HepG2 (cell line): ENCODE results near the gene WDR87. TPM values are rescaled to one million over a fixed set of nuclear protein-coding genes. Genes with fewer than 3 reads are reported as not detected.

ENCODE experiments used
- CTCF ChIP-seq: sonication (generic); formaldehyde crosslinking; IDR thresholded peaks from 2 replicates; pipeline ENCODE4 v1.5.0; 2020; ENCODE audit warnings: mild to moderate bottlenecking, missing genetic modification reagents, moderate library complexity
- EP300 ChIP-seq, 3 experiments: sonication (generic) in 1 of 3; formaldehyde crosslinking in 1 of 3; IDR thresholded peaks; 2 replicates each; pipeline versions ENCODE4 v1.5.1 to v1.6.1; 2011 to 2020; ENCODE audit warnings: low read depth in 2 of 3, low read length in 2 of 3, borderline replicate concordance in 1 of 3, improper control_type of control experiment in 1 of 3, mild to moderate bottlenecking in 1 of 3, missing genetic modification reagents in 1 of 3, moderate library complexity in 1 of 3
- FOXA1 ChIP-seq, 2 experiments: fragments of 450-650 bp in 1 of 2; sonication (generic) in 1 of 2; formaldehyde crosslinking in 1 of 2; IDR thresholded peaks; 2 replicates each; pipeline versions ENCODE4 v1.4.0 to v1.6.1; 2016 to 2020; ENCODE audit warnings: missing genetic modification reagents in 1 of 2
- GPN1 ChIP-seq: sonication (generic); formaldehyde crosslinking; IDR thresholded peaks from 2 replicates; pipeline ENCODE4 v1.5.1; 2020; ENCODE audit warnings: missing genetic modification reagents, borderline replicate concordance
- HES4 ChIP-seq: sonication (generic); formaldehyde crosslinking; IDR thresholded peaks from 2 replicates; pipeline ENCODE4 v1.9.0; 2021; ENCODE audit warnings: mild to moderate bottlenecking, missing genetic modification reagents, borderline replicate concordance
- MAF1 ChIP-seq: sonication (generic); formaldehyde crosslinking; IDR thresholded peaks from 2 replicates; pipeline ENCODE4 v1.5.0; 2020; ENCODE audit warnings: missing genetic modification reagents, borderline replicate concordance
- MAFF ChIP-seq: IDR thresholded peaks from 2 replicates; pipeline ENCODE4 v1.6.1; 2011; ENCODE audit warnings: low read depth, low read length, improper control_type of control experiment
- MED1 ChIP-seq: sonication (generic); formaldehyde crosslinking; IDR thresholded peaks from 2 replicates; pipeline ENCODE4 v1.4.0; 2020; ENCODE audit warnings: missing genetic modification reagents
- NFIB ChIP-seq: sonication (generic); formaldehyde crosslinking; IDR thresholded peaks from 2 replicates; pipeline ENCODE4 v1.9.0; 2021; ENCODE audit warnings: missing genetic modification reagents, mild to moderate bottlenecking, borderline replicate concordance
- NFIC ChIP-seq: IDR thresholded peaks from 2 replicates; pipeline ENCODE4 v1.6.1; 2012; ENCODE audit warnings: mild to moderate bottlenecking, low read length, inconsistent platforms
- NPAS2 ChIP-seq: sonication (generic); formaldehyde crosslinking; IDR thresholded peaks from 2 replicates; pipeline ENCODE4 v1.8.0; 2022; ENCODE audit warnings: mild to moderate bottlenecking, missing genetic modification reagents, borderline replicate concordance
- PBX3 ChIP-seq: sonication (generic); formaldehyde crosslinking; IDR thresholded peaks from 2 replicates; pipeline ENCODE4 v1.8.1; 2023; ENCODE audit warnings: missing genetic modification reagents, inconsistent platforms, borderline replicate concordance
- RBFOX2 ChIP-seq: fragments of 200-400 bp; formaldehyde crosslinking; IDR thresholded peaks from 2 replicates; pipeline ENCODE4 v1.6.1; 2017; ENCODE audit warnings: low read depth, mild to moderate bottlenecking, low read length
- RBM39 ChIP-seq: fragments of 200-400 bp; formaldehyde crosslinking; IDR thresholded peaks from one replicate; pipeline ENCODE4 v1.6.1; 2018; ENCODE audit warnings: antibody characterized with exemption, mild to moderate bottlenecking, low read depth, low read length; ENCODE audit not compliant: poor library complexity, severe bottlenecking
- SMAD9 ChIP-seq: sonication (generic); formaldehyde crosslinking; IDR thresholded peaks from 2 replicates; pipeline ENCODE4 v1.5.1; 2020; ENCODE audit warnings: mild to moderate bottlenecking, missing genetic modification reagents
- SNAPC2 ChIP-seq: sonication (generic); formaldehyde crosslinking; IDR thresholded peaks from 2 replicates; pipeline ENCODE4 v1.8.1; 2022; ENCODE audit warnings: mild to moderate bottlenecking, missing genetic modification reagents
- SP140L ChIP-seq: sonication (generic); formaldehyde crosslinking; IDR thresholded peaks from 2 replicates; pipeline ENCODE4 v1.4.0; 2020; ENCODE audit warnings: missing genetic modification reagents, borderline replicate concordance
- ZNF253 ChIP-seq: sonication (generic); formaldehyde crosslinking; IDR thresholded peaks from 2 replicates; pipeline ENCODE4 v1.8.0; 2022; ENCODE audit warnings: mild to moderate bottlenecking, missing genetic modification reagents, borderline replicate concordance
- ZNF296 ChIP-seq: sonication (generic); formaldehyde crosslinking; conservative IDR thresholded peaks from 2 replicates; pipeline ENCODE4 v1.5.0; 2020; ENCODE audit warnings: mild to moderate bottlenecking, missing genetic modification reagents
- ZNF446 ChIP-seq: sonication (generic); formaldehyde crosslinking; IDR thresholded peaks from 2 replicates; pipeline ENCODE4 v1.5.0; 2020; ENCODE audit warnings: mild to moderate bottlenecking, missing genetic modification reagents
- ZNF510 ChIP-seq: sonication (generic); formaldehyde crosslinking; IDR thresholded peaks from 2 replicates; pipeline ENCODE4 v1.4.0; 2020; ENCODE audit warnings: low read depth, mild to moderate bottlenecking, missing genetic modification reagents
- ZNF577 ChIP-seq: sonication (generic); formaldehyde crosslinking; IDR thresholded peaks from 2 replicates; pipeline ENCODE4 v1.4.0; 2020; ENCODE audit warnings: mild to moderate bottlenecking, low read depth, missing genetic modification reagents, borderline replicate concordance
- ZNF713 ChIP-seq: sonication (generic); formaldehyde crosslinking; IDR thresholded peaks from 2 replicates; pipeline ENCODE4 v1.4.0; 2020; ENCODE audit warnings: mild to moderate bottlenecking, missing genetic modification reagents
- ZNF772 ChIP-seq: sonication (generic); formaldehyde crosslinking; IDR thresholded peaks from 2 replicates; pipeline ENCODE4 v1.5.0; 2020; ENCODE audit warnings: mild to moderate bottlenecking, missing genetic modification reagents
- polyA plus RNA-seq, 8 experiments: library from polyadenylated mRNA; depleted of rRNA in 3 of 8; stranded (reverse) in 7 of 8; unstranded in 1 of 8; fragments of >200 nt; fragmentation: Illumina TruSeq in 4 of 8; extraction: Trizol in 4 of 8; gene quantifications; 2 replicates each; pipeline versions ENCODE4 v1.2.1 to v1.2.3, GENCODE V29; 2011 to 2016; ENCODE audit warnings: low read depth in 4 of 8, missing spikeins in 1 of 8, mixed read lengths in 1 of 8; ENCODE audit not compliant: insufficient read depth in 1 of 8
- total RNA-seq, 5 experiments: library from RNA; depleted of rRNA; stranded (reverse); fragments of >200 nt; fragmentation: Illumina TruSeq; extraction: Trizol; gene quantifications; 2 replicates each; pipeline ENCODE4 v1.2.3, GENCODE V29; 2016; ENCODE audit warnings: low read depth in 1 of 5
- TF ChIP-seq, protein P1 (sequence below): conservative IDR thresholded peaks from 2 replicates; pipeline ENCODE4 v1.6.1; 2018; ENCODE audit warnings: missing genetic modification reagents

The WDR87 gene
- total and polyA plus RNA-seq, 2 of the 13 experiments (the other 11 are each of a cell fraction or from before 2014, with no cell fraction given), result not detected

DNA sequence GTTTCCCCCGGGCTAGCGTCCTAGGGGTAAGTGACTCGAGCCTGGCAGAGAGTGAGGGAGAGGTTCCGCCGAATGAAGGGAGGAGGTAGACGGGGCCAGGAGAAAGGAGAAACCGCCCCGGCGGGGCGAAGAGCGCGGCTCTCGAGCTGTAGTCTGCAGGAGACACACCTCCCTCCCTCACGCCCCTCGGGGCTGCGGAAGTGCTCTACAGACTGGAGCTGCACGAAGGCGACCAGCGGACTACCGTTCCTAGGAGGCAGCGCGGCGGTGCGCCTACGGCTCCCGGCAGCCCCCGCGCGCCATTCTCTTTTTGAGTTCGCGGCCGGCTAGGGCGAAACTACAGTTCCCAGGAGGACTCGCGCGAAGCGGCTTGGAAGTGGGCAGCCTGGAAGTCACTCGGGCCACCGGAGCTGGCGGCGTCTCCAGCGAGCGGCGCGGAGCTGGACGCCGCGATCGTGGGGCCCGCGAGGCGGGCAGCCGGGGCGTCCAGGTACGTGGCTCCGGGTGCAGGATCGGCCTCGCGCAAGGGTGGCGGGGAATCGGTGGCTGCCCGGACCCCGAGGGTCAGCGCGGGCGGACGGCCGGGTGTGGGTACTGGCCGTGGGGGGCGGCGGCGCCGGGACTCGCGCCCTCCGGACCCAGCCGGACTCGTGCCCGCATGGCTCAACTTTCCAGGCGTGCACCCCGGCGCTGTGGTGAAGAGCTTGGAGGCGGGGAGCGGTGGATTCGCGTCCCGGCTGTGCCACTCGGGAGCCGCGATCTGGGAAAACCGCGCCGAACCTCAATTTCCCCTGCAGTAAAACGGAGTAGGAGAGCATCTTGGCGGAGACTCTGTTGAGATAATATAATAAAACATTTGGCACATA, 708 bp upstream of the WDR87 start, which contains the start of gene SIPA1L3 (continued):
- TF ChIP-seq NFIB (CRISPR knock-in tag), result no peak
- TF ChIP-seq ZNF446 (CRISPR knock-in tag), result no peak
- TF ChIP-seq SMAD9 (CRISPR knock-in tag), result no peak
- TF ChIP-seq MAF1, result no peak
- no peak for TF ChIP-seq ZNF713
- peak; percentile 44 for TF ChIP-seq MED1 (CRISPR knock-in tag)
- 0 out of 2 replicates have a peak, but pooled peaks have one; percentile 23 for TF ChIP-seq CTCF (CRISPR knock-in tag)
- no peak for TF ChIP-seq ZNF510 (CRISPR knock-in tag)
- TF ChIP-seq SNAPC2 (CRISPR knock-in tag), result 0 out of 2 replicates have a peak, but pooled peaks have one; percentile 28
- TF ChIP-seq, protein P1, sequence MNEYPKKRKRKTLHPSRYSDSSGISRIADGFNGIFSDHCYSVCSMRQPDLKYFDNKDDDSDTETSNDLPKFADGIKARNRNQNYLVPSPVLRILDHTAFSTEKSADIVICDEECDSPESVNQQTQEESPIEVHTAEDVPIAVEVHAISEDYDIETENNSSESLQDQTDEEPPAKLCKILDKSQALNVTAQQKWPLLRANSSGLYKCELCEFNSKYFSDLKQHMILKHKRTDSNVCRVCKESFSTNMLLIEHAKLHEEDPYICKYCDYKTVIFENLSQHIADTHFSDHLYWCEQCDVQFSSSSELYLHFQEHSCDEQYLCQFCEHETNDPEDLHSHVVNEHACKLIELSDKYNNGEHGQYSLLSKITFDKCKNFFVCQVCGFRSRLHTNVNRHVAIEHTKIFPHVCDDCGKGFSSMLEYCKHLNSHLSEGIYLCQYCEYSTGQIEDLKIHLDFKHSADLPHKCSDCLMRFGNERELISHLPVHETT (CRISPR knock-in tag), result no peak
- no peak for TF ChIP-seq NFIC
- TF ChIP-seq GPN1, result no peak
- TF ChIP-seq MAFF, result no peak
- TF ChIP-seq SP140L, result no peak
- no peak for TF ChIP-seq ZNF296 (CRISPR knock-in tag)
- TF ChIP-seq ZNF772 (CRISPR knock-in tag), result 0 out of 2 replicates have a peak, but pooled peaks have one; percentile 18
- no peak for TF ChIP-seq NPAS2 (CRISPR knock-in tag)
- TF ChIP-seq EP300 (IDR thresholded peaks at IDR 0.05; ENCODE audit: low read depth in 2 of 2, low read length in 2 of 2), result no peak
- no peak for TF ChIP-seq EP300 (CRISPR knock-in tag; IDR thresholded peaks at IDR 0.05; ENCODE audit: borderline replicate concordance)
- TF ChIP-seq PBX3, result no peak
- peak; percentile 47; the same call in 1 of the 2 replicates for TF ChIP-seq ZNF253 (CRISPR knock-in tag)
- no peak for TF ChIP-seq RBM39
- TF ChIP-seq ZNF577 (CRISPR knock-in tag), result no peak
- TF ChIP-seq FOXA1 (IDR thresholded peaks at IDR 0.05), result no peak
- TF ChIP-seq FOXA1 (CRISPR knock-in tag; IDR thresholded peaks at IDR 0.05), result no peak
- TF ChIP-seq RBFOX2, result peak; percentile 85
- TF ChIP-seq HES4 (CRISPR knock-in tag), result no peak
